HG03175 (cell line): Measurements from ENCODE around the gene AGFG1.
A peak's percentile ranks its signal among the peaks of the same experiment; 100 is the strongest.

Experiments
- ATAC-seq: cut with Tn5 transposase; IDR thresholded peaks from one replicate; pipeline ENCODE4 v1.9.1; 2021; ENCODE audit warnings: mild to moderate bottlenecking, moderate library complexity; ENCODE audit not compliant: unreplicated experiment

AGFG1 gene

GRCh38 chr2:227460833-227461232, 11.1 kb upstream of the AGFG1 start:
- no peak for ATAC-seq

- peak; percentile 30 for ATAC-seq
These were observed 10.0 kb upstream of the AGFG1 start for GRCh38 chr2:227461811-227462461.

GRCh38 chr2:227462462-227462951, 9.4 kb upstream of the AGFG1 start:
- ATAC-seq, result peak; percentile 64

- ATAC-seq, result no peak
These were observed 8.7 kb upstream of the AGFG1 start for GRCh38 chr2:227462972-227463931.

- no peak for ATAC-seq
These were observed 7.6 kb upstream of the AGFG1 start for GRCh38 chr2:227464361-227464760.

GRCh38 chr2:227464851-227465250, 7.1 kb upstream of the AGFG1 start:
- no peak for ATAC-seq

GRCh38 chr2:227466887-227467600, 4.9 kb upstream of the AGFG1 start:
- ATAC-seq, result no peak

GRCh38 chr2:227471412-227471811, 544 bp upstream of the AGFG1 start:
- no peak for ATAC-seq

- peak; percentile 75 for ATAC-seq
These were observed 537 bp downstream of the AGFG1 start for GRCh38 chr2:227472265-227473121.

GRCh38 chr2:227473122-227473461, 1.1 kb downstream of the AGFG1 start:
- no peak for ATAC-seq

- ATAC-seq, result no peak
These were observed 1.9 kb downstream of the AGFG1 start for GRCh38 chr2:227473806-227474205.

GRCh38 chr2:227474410-227474809, 2.5 kb downstream of the AGFG1 start:
- ATAC-seq, result no peak

- no peak for ATAC-seq
These were observed 5.3 kb downstream of the AGFG1 start for GRCh38 chr2:227477291-227477690.

GRCh38 chr2:227479865-227480475, 8.0 kb downstream of the AGFG1 start:
- ATAC-seq, result no peak

- no peak for ATAC-seq
These were observed 8.6 kb downstream of the AGFG1 start for GRCh38 chr2:227480528-227480927.

GRCh38 chr2:227482638-227483340, 10.8 kb downstream of the AGFG1 start:
- ATAC-seq, result peak; percentile 94

- ATAC-seq, result no peak
These were observed 13.5 kb downstream of the AGFG1 start for GRCh38 chr2:227485429-227485828.

GRCh38 chr2:227486688-227487087, 14.7 kb downstream of the AGFG1 start:
- no peak for ATAC-seq

GRCh38 chr2:227488045-227488444, 16.1 kb downstream of the AGFG1 start:
- ATAC-seq, result no peak
